Loucy (cell line): ENCODE data around the gene PKHD1.

Experiments used
- EZH2phosphoT487 ChIP-seq: fragments of 200-600 bp; IDR thresholded peaks from 2 replicates; pipeline ENCODE4 v1.6.1; 2018; ENCODE audit warnings: antibody characterized with exemption, mild to moderate bottlenecking, moderate library complexity, borderline replicate concordance
- TF ChIP-seq, protein P1 (sequence below): fragments of 200-600 bp; sonication (generic); conservative IDR thresholded peaks from 2 replicates; pipeline ENCODE4 v1.5.1; 2014; ENCODE audit warnings: mild to moderate bottlenecking, antibody characterized with exemption, low read length

DNA sequence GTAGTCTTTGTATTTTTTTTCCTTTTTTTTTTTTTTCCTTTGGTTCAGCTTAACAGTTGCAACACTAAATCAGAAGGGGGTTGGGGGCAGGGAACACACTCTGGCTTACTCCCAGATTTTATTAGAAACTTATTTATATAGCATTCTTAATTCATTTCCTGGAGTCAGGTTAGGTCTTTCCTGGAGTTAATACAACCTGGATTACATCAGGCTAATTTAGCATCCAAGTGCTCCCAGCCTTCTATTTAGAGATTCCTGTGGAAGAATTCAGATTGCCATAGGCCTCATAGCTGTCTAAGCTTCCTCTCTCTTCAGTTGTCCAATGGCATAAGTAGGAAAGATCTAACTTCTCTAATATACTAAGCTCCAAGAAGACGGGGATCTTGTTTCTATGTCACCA is 35.8 kb upstream of the PKHD1 start:
- TF ChIP-seq, protein P1, sequence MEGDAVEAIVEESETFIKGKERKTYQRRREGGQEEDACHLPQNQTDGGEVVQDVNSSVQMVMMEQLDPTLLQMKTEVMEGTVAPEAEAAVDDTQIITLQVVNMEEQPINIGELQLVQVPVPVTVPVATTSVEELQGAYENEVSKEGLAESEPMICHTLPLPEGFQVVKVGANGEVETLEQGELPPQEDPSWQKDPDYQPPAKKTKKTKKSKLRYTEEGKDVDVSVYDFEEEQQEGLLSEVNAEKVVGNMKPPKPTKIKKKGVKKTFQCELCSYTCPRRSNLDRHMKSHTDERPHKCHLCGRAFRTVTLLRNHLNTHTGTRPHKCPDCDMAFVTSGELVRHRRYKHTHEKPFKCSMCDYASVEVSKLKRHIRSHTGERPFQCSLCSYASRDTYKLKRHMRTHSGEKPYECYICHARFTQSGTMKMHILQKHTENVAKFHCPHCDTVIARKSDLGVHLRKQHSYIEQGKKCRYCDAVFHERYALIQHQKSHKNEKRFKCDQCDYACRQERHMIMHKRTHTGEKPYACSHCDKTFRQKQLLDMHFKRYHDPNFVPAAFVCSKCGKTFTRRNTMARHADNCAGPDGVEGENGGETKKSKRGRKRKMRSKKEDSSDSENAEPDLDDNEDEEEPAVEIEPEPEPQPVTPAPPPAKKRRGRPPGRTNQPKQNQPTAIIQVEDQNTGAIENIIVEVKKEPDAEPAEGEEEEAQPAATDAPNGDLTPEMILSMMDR, result no peak
- TF ChIP-seq EZH2phosphoT487, result no peak
